Epithelial cell of esophagus (primary cell): ENCODE measurements around the gene ZMAT5.

ENCODE experiments used
- DNase-seq: peaks from one replicate; pipeline ENCODE4 v3.0.0; 2010; ENCODE audit warnings: low read depth
- H3K4me3 ChIP-seq: 2 replicates; pipeline ENCODE4 v1.5.1; 2011; ENCODE audit warnings: mild to moderate bottlenecking, low read length, control low read depth
- CTCF ChIP-seq: IDR thresholded peaks from 2 replicates; pipeline ENCODE4 v1.5.1; 2011; ENCODE audit warnings: low read depth, mild to moderate bottlenecking, low read length, control low read depth, inconsistent platforms; ENCODE audit not compliant: insufficient read depth; ENCODE audit errors: missing control alignments

ZMAT5 gene

GRCh38 chr22:29767171-29768051 lies 604 bp upstream of the ZMAT5 start, which contains the start of gene UQCR10:
UQCR10 (plus strand) TSS chr22:29767369; CDS start chr22:29767399, 30 bp downstream.
- DNase-seq: peak; percentile 92
- peak within 1 kb of the TSS; percentile 74 for H3K4me3 ChIP-seq
- no peak for TF ChIP-seq CTCF

- H3K4me3 ChIP-seq: peak overlapping the region; percentile 74
- DNase-seq: peak; percentile 14
- TF ChIP-seq CTCF: no peak
Measured at GRCh38 chr22:29765905-29766631, 739 bp downstream of the ZMAT5 start.

- no peak overlapping the region for H3K4me3 ChIP-seq
- TF ChIP-seq CTCF: no peak
- peak; percentile 63 for DNase-seq
Measured at GRCh38 chr22:29762263-29762662, 4.5 kb downstream of the ZMAT5 start.

- no peak for TF ChIP-seq CTCF
- no peak overlapping the region for H3K4me3 ChIP-seq
- no peak for DNase-seq
Measured at GRCh38 chr22:29758959-29759358, 7.8 kb downstream of the ZMAT5 start.

GRCh38 chr22:29758068-29758622 lies 8.7 kb downstream of the ZMAT5 start:
- no peak for TF ChIP-seq CTCF

GRCh38 chr22:29757096-29757495 lies 9.7 kb downstream of the ZMAT5 start:
- no peak overlapping the region for H3K4me3 ChIP-seq
- no peak for TF ChIP-seq CTCF
- no peak for DNase-seq

More at GRCh38 chr22:29758068-29758622, 8.7 kb downstream of the ZMAT5 start:
- DNase-seq: no peak
- no peak overlapping the region for H3K4me3 ChIP-seq
